Activated B cell treated with CpG ODN at 0.5 μM for 24 hours (primary cell): Measurements from ENCODE around the gene SMOC2. TPM values are rescaled to one million over a fixed set of nuclear protein-coding genes. Genes with fewer than 3 reads are reported as not detected.

Experiments used
- ATAC-seq: fragments of 200-7000 bp; cut with Tn5 transposase; one replicate; pipeline ENCODE4 v1.10.0; 2021; ENCODE audit warnings: low read depth, mild to moderate bottlenecking, moderate library complexity
- CTCF ChIA-PET: fragments of 350-600 bp; sonication (Branson Sonifier 250); formaldehyde crosslinking; loops from one replicate; lab custom pipeline; 2021; ENCODE audit warnings: antibody characterized with exemption; lab: Charles Lee
- POLR2A ChIA-PET: fragments of 350-600 bp; sonication (Branson Sonifier 250); formaldehyde crosslinking; loops from one replicate; lab custom pipeline; 2021; ENCODE audit warnings: antibody characterized with exemption; lab: Charles Lee
- DNase-seq: peaks from one replicate; pipeline ENCODE4 v3.0.0; 2022
- H3K27ac Mint-ChIP-seq: one replicate; pipeline ENCODE4 v1.8.0; 2020; ENCODE audit warnings: mixed read lengths
- H3K27me3 Mint-ChIP-seq: one replicate; pipeline ENCODE4 v1.8.0; 2021; ENCODE audit warnings: mixed read lengths
- H3K36me3 Mint-ChIP-seq: one replicate; pipeline ENCODE4 v1.8.0; 2021; ENCODE audit warnings: low read depth, mixed read lengths
- H3K4me1 Mint-ChIP-seq: one replicate; pipeline ENCODE4 v1.8.0; 2021; ENCODE audit warnings: mixed read lengths
- H3K4me3 Mint-ChIP-seq: one replicate; pipeline ENCODE4 v1.8.0; 2020; ENCODE audit warnings: mild to moderate bottlenecking, mixed read lengths
- H3K9me3 Mint-ChIP-seq: one replicate; pipeline ENCODE4 v1.8.0; 2020; ENCODE audit warnings: mixed read lengths
- CTCF ChIP-seq: fragments of 200-600 bp; IDR thresholded peaks from one replicate; pipeline ENCODE4 v1.8.0; 2022; ENCODE audit warnings: antibody characterized with exemption, mild to moderate bottlenecking
- intact Hi-C: fragments of 100-400 bp; cut with micrococcal nuclease; formaldehyde crosslinking; loops from one replicate; pipeline ENCODE4 v1.15.1; 2024
- total RNA-seq: library from RNA; stranded (reverse); gene quantifications from 2 replicates; pipeline ENCODE4 v1.2.3, GENCODE V29; 2022

The SMOC2 gene
- total RNA-seq, 1 donor from 2014 or later = not detected

DNA sequence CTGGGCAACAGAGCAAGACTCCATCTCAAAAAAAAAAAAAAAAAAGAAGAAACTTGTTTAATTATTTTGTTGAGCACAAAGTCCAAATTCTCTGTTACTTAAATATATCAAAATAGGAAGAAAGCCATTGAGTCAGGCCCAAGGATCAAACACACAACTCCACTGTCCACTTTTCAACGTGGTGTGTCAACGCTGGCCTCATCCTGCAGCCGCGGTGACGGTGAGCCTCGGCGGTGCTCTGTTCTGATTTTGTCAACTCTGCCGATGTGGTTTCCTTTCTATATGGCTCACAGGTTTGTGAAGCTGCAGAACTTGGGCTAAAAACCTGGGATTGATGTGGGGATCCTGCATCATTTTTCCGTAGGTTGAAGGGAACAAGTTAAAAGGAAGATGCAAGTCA is 3.2 kb upstream of the SMOC2 start:
- ChIA-PET POLR2A (no interaction called here), CTCF (no interaction called here)
- no peaks in the 10 kb centered on the region for H3K4me1 Mint-ChIP-seq
- DNase-seq (no peak), ATAC-seq (no peak)
- peaks cover 19% of the 10 kb centered on the region for H3K27me3 Mint-ChIP-seq
- no peak overlapping the region for H3K27ac Mint-ChIP-seq
- H3K36me3 Mint-ChIP-seq = no peaks in the 10 kb centered on the region
- H3K4me3 Mint-ChIP-seq = no peak overlapping the region
- no peak for TF ChIP-seq CTCF
- H3K9me3 Mint-ChIP-seq = no peaks in the 10 kb centered on the region
- intact Hi-C loops = no loop called here

- Mint-ChIP-seq H3K27me3 (peaks cover 29% of the 10 kb centered on the region), H3K27ac (no peak overlapping the region), H3K4me3 (no peak overlapping the region), H3K36me3 (no peaks in the 10 kb centered on the region), H3K9me3 (no peaks in the 10 kb centered on the region), H3K4me1 (no peaks in the 10 kb centered on the region)
- intact Hi-C loops = no loop called here
- TF ChIP-seq CTCF = no peak
- ChIA-PET CTCF (no interaction called here), POLR2A (no interaction called here)
- ATAC-seq (no peak), DNase-seq (no peak)
Measured at GRCh38 chr6:168438783-168439520, 2.0 kb upstream of the SMOC2 start.

- H3K27me3 Mint-ChIP-seq = peaks cover 35% of the 10 kb centered on the region
- no peak for ATAC-seq
- no peaks in the 10 kb centered on the region for H3K4me1 Mint-ChIP-seq
- H3K36me3 Mint-ChIP-seq = no peaks in the 10 kb centered on the region
- no peak for TF ChIP-seq CTCF
- H3K27ac Mint-ChIP-seq = no peak overlapping the region
- H3K4me3 Mint-ChIP-seq = no peak overlapping the region
- no peak for DNase-seq
- intact Hi-C loops = no loop called here
- ChIA-PET CTCF (no interaction called here), POLR2A (no interaction called here)
- H3K9me3 Mint-ChIP-seq = no peaks in the 10 kb centered on the region
Measured at GRCh38 chr6:168439794-168440450, 1.1 kb upstream of the SMOC2 start.

- Mint-ChIP-seq H3K4me3 (no peak overlapping the region), H3K36me3 (no peaks in the 10 kb centered on the region), H3K27ac (no peak overlapping the region), H3K4me1 (no peaks in the 10 kb centered on the region), H3K9me3 (no peaks in the 10 kb centered on the region), H3K27me3 (peaks cover 42% of the 10 kb centered on the region)
- ATAC-seq (no peak), DNase-seq (no peak)
- intact Hi-C loops = no loop called here
- ChIA-PET CTCF (no interaction called here), POLR2A (no interaction called here)
- TF ChIP-seq CTCF = no peak
Measured at GRCh38 chr6:168441434-168442391, 729 bp downstream of the SMOC2 start.

- Mint-ChIP-seq H3K4me1 (peaks cover 6% of the 10 kb centered on the region), H3K27me3 (peaks cover 42% of the 10 kb centered on the region), H3K4me3 (no peak overlapping the region), H3K27ac (no peak overlapping the region), H3K9me3 (no peaks in the 10 kb centered on the region), H3K36me3 (no peaks in the 10 kb centered on the region)
- POLR2A ChIA-PET = no interaction called here
- no peak for TF ChIP-seq CTCF
- DNase-seq (no peak), ATAC-seq (no peak)
- CTCF ChIA-PET = no interaction called here
- intact Hi-C loops = no loop called here
Measured at GRCh38 chr6:168442646-168443045, 1.7 kb downstream of the SMOC2 start.
